HCT116 (cell line): Measurements from ENCODE around the gene CDC14B. TPM values are rescaled to one million over a fixed set of nuclear protein-coding genes. Genes with fewer than 3 reads are reported as not detected.

Source experiments
- ATAC-seq: fragments of 200-7000 bp; cut with Tn5 transposase; 2 replicates; pipeline ENCODE4 v1.9.1; 2020; ENCODE audit warnings: mild to moderate bottlenecking, moderate library complexity
- BruUV-seq: library from RNA; stranded (reverse); fragments of 400-500 nt; replicated peaks from 2 replicates; lab custom pipeline; 2021; lab: Mats Ljungman, UMichigan
- CTCF ChIA-PET: fragments of 300-600 bp; sonication (Branson Sonifier 250); formaldehyde crosslinking; loops from one replicate; lab custom pipeline; 2021; ENCODE audit warnings: antibody characterized with exemption; lab: Charles Lee
- POLR2A ChIA-PET: fragments of 300-600, 350-600 bp; sonication (Branson Sonifier 250); formaldehyde crosslinking; loops from one replicate; lab custom pipeline; 2021; ENCODE audit warnings: antibody characterized with exemption; lab: Charles Lee
- RAD21 ChIA-PET, 2 experiments: fragments of 300-600 bp; sonication (Branson Sonifier 250); formaldehyde crosslinking; loops; one replicate each; lab custom pipeline; 2023; ENCODE audit warnings: low total read pairs in 2 of 2; ENCODE audit not compliant: uncharacterized antibody in 2 of 2, unreplicated experiment in 2 of 2, low non-redundant PET in 1 of 2; lab: Charles Lee
- DNase-seq: peaks from one replicate; pipeline ENCODE4 v3.0.0-alpha.2; 2010; ENCODE audit warnings: low read depth, low spot score
- H2AFZ ChIP-seq: fragments of 200-600 bp; shearing (Covaris generic), sonication (generic); 2 replicates; pipeline ENCODE4 v1.6.1; 2017; ENCODE audit warnings: low read depth, mixed run types, mixed read lengths, antibody characterized with exemption, low read length; ENCODE audit not compliant: poor library complexity, severe bottlenecking
- H3K27ac ChIP-seq: 2 replicates; pipeline ENCODE4 v1.5.1; 2012; ENCODE audit warnings: low read depth, low read length
- H3K27me3 ChIP-seq: fragments of 200-600 bp; sonication (generic); 2 replicates; pipeline ENCODE4 v1.6.1; 2016; ENCODE audit warnings: mixed run types, low read length, mixed read lengths; ENCODE audit not compliant: insufficient read depth
- H3K36me3 ChIP-seq, 2 experiments: fragments of 200-500 bp in 1 of 2; fragments of 200-600 bp in 1 of 2; sonication (Bioruptor generic) in 1 of 2; sonication (generic) in 1 of 2; 2 replicates each; pipeline versions ENCODE4 v1.5.1 to v1.6.1; 2014 to 2016; ENCODE audit warnings: low read length in 2 of 2, inconsistent platforms in 1 of 2, mixed read lengths in 1 of 2, mixed run types in 1 of 2; ENCODE audit not compliant: insufficient read depth in 2 of 2, control insufficient read depth in 1 of 2
- H3K4me1 ChIP-seq, 2 experiments: fragments of 200-600 bp in 1 of 2; sonication (generic) in 1 of 2; 2 replicates each; pipeline versions ENCODE4 v1.5.1 to v1.6.1; 2012 to 2017; ENCODE audit warnings: low read length in 2 of 2, inconsistent platforms in 1 of 2, mild to moderate bottlenecking in 1 of 2, mixed read lengths in 1 of 2, mixed run types in 1 of 2, moderate library complexity in 1 of 2; ENCODE audit not compliant: insufficient read depth in 2 of 2, control insufficient read depth in 1 of 2
- H3K4me2 ChIP-seq: fragments of 200-600 bp; sonication (generic); 2 replicates; pipeline ENCODE4 v1.6.1; 2017; ENCODE audit warnings: mixed run types, low read length, mixed read lengths
- H3K4me3 ChIP-seq, 2 experiments: fragments of 200-600 bp in 1 of 2; sonication (generic) in 1 of 2; replicated peaks in 1 of 2; 2 replicates each; pipeline ENCODE4 v1.5.1; 2011 to 2016; ENCODE audit warnings: low read length in 2 of 2, control low read depth in 1 of 2, low read depth in 1 of 2, mild to moderate bottlenecking in 1 of 2, mixed read lengths in 1 of 2, mixed run types in 1 of 2
- H3K79me2 ChIP-seq: fragments of 200-600 bp; sonication (generic); 2 replicates; pipeline ENCODE4 v1.6.1; 2017; ENCODE audit warnings: mild to moderate bottlenecking, mixed run types, low read length, moderate library complexity, mixed read lengths; ENCODE audit not compliant: insufficient read depth
- H3K9ac ChIP-seq: fragments of 200-600 bp; sonication (generic); 2 replicates; pipeline ENCODE4 v1.6.1; 2016; ENCODE audit warnings: low read length, mixed read lengths
- H3K9me2 ChIP-seq: fragments of 200-600 bp; sonication (generic), shearing (Covaris generic); 2 replicates; pipeline ENCODE4 v1.6.1; 2017; ENCODE audit warnings: mixed run types, mild to moderate bottlenecking, moderate library complexity; ENCODE audit not compliant: insufficient read depth
- H3K9me3 ChIP-seq, 2 experiments: fragments of 200-500 bp in 1 of 2; fragments of 200-600 bp in 1 of 2; sonication (Bioruptor generic) in 1 of 2; sonication (generic) in 1 of 2; 2 replicates each; pipeline ENCODE4 v1.6.1; 2014 to 2017; ENCODE audit warnings: low read length in 2 of 2, mixed read lengths in 2 of 2, inconsistent platforms in 1 of 2, low read depth in 1 of 2, mild to moderate bottlenecking in 1 of 2, mixed run types in 1 of 2, moderate library complexity in 1 of 2; ENCODE audit not compliant: control insufficient read depth in 1 of 2, insufficient read depth in 1 of 2
- H4K20me1 ChIP-seq: fragments of 200-600 bp; sonication (generic), shearing (Covaris generic); 2 replicates; pipeline ENCODE4 v1.6.1; 2017; ENCODE audit warnings: mixed run types, mild to moderate bottlenecking, moderate library complexity; ENCODE audit not compliant: insufficient read depth
- CEBPB ChIP-seq: IDR thresholded peaks from 2 replicates; pipeline ENCODE4 v1.6.1; 2012; ENCODE audit warnings: low read depth
- EGR1 ChIP-seq: IDR thresholded peaks from 2 replicates; pipeline ENCODE4 v1.6.1; 2012; ENCODE audit warnings: low read depth
- EZH2phosphoT487 ChIP-seq: fragments of 200-600 bp; IDR thresholded peaks from 2 replicates; pipeline ENCODE4 v1.6.1; 2018; ENCODE audit warnings: antibody characterized with exemption, borderline replicate concordance
- JUND ChIP-seq: IDR thresholded peaks from 2 replicates; pipeline ENCODE4 v1.6.1; 2012
- POLR2AphosphoS5 ChIP-seq: IDR thresholded peaks from 2 replicates; pipeline ENCODE4 v1.6.1; 2011; ENCODE audit warnings: mild to moderate bottlenecking, low read depth, low read length, moderate library complexity
- RAD21 ChIP-seq: IDR thresholded peaks from 2 replicates; pipeline ENCODE4 v1.6.1; 2012; ENCODE audit warnings: low read depth, mild to moderate bottlenecking
- SIN3A ChIP-seq: IDR thresholded peaks from 2 replicates; pipeline ENCODE4 v1.6.1; 2012; ENCODE audit warnings: low read depth
- ZFX ChIP-seq: fragments of 450-650 bp; IDR thresholded peaks from 2 replicates; pipeline ENCODE4 v1.6.1; 2017
- intact Hi-C: fragments of 100-400 bp; cut with micrococcal nuclease; formaldehyde crosslinking; loops from 2 replicates; pipeline ENCODE4 v1.10.0; 2022
- total RNA-seq: library from RNA; stranded (reverse); gene quantifications from one replicate; pipeline ENCODE4 v1.2.1, GENCODE V29; 2021; ENCODE audit not compliant: unreplicated experiment
- TF ChIP-seq, protein P1 (sequence below): IDR thresholded peaks from 2 replicates; pipeline ENCODE4 v1.6.1; 2011; ENCODE audit warnings: mild to moderate bottlenecking, low read length, moderate library complexity; ENCODE audit not compliant: insufficient replicate concordance; ENCODE audit errors: extremely low read depth
- TF ChIP-seq, protein P2 (sequence below), 3 experiments: fragments of 200-600 bp in 1 of 3; sonication (generic) in 1 of 3; IDR thresholded peaks in 2 of 3; conservative IDR thresholded peaks in 1 of 3; 2 replicates each; pipeline ENCODE4 v1.5.1; 2012 to 2017; ENCODE audit warnings: low read depth in 2 of 3, low read length in 2 of 3, antibody characterized with exemption in 1 of 3, borderline replicate concordance in 1 of 3, control low read depth in 1 of 3, mild to moderate bottlenecking in 1 of 3, mixed read lengths in 1 of 3, mixed run types in 1 of 3, moderate library complexity in 1 of 3; ENCODE audit not compliant: insufficient read depth in 1 of 3

Gene CDC14B
- total RNA-seq, 1 experiment from 2014 or later: 21.6 TPM

DNA sequence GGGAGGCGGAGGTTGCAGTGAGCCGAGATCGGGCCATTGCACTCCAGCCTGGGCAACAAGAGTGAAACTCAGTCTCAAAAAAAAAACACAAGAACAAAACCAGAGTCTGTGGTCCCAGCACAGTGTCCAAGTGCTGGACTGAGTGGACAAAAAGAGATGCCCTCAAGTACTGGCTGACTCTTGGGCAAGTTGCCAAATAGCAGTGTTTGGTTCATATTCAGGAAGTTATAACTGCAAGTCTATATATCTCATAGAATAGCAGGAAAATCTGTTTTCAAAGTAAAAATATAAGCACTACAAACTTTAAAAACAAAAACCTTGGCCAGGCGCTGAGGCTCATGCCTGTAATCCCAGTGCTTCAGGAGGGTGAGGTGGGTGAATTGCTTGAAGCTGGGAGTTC lies 162.4 kb downstream of the CDC14B start:
- DNase-seq (no peak), ATAC-seq (no peak)
- RAD21 ChIA-PET: interaction anchor here in 1 of 2 experiments (0.6 kb wide), 1 partner anchor 1044 kb away, joined by 3 read pairs; the partner anchor contains the start of gene TMOD1
- Histone ChIP-seq H3K4me2 (no peak overlapping the region), H2AFZ (no peak overlapping the region), H3K9me3 (no peaks in the 10 kb centered on the region), H3K4me1 (peaks cover 0 to 9% of the 10 kb centered on the region in 2 experiments; a peak in 1 of 4 replicates), H3K36me3 (0 out of 4 replicates have a peak, but pooled peaks cover 0 to 3% of the 10 kb centered on the region in 2 experiments), H3K9me2 (no peaks in the 10 kb centered on the region), H3K27me3 (no peaks in the 10 kb centered on the region), H4K20me1 (no peaks in the 10 kb centered on the region; the same call in 1 of the 2 replicates), H3K4me3 (no peak overlapping the region), H3K9ac (no peak overlapping the region), H3K79me2 (peaks cover 21% of the 10 kb centered on the region; the same call in 1 of the 2 replicates), H3K27ac (no peak overlapping the region)
- no peak for TF ChIP-seq ZFX
- intact Hi-C loops: no loop called here
- no TSS peak for BruUV-seq
- POLR2A ChIA-PET: interaction anchor here (0.6 kb wide), 1 partner anchor 77 kb away, joined by 3 read pairs; no protein-coding TSS in a partner anchor
- CTCF ChIA-PET: no interaction called here

DNA sequence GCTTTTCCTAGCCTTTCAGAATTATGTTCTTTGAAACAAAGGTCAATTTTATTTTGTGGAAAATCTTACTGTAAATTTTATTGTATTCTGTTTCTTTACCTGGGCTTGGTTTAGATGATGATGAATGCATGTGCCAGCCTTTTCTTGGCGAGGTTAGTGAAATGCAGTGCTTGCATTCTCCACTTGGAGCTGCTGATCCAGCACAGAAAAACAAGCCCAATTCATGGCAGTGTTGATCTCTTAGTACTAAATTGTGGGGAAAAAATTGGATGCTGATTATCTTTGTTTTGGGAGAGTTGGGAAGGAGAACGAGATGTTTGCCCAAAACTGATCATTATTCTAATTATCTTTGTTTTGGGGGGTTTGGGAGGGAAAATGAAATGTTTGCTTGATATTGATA lies 166.0 kb downstream of the CDC14B start:
- Histone ChIP-seq H3K9me3 (no peaks in the 10 kb centered on the region), H3K4me1 (peaks cover 4 to 31% of the 10 kb centered on the region in 2 experiments; a peak in 3 of 4 replicates), H2AFZ (no peak overlapping the region), H3K27ac (no peak overlapping the region), H3K4me3 (no peak overlapping the region), H3K79me2 (peaks cover 36% of the 10 kb centered on the region), H3K9me2 (no peaks in the 10 kb centered on the region), H3K4me2 (peak overlapping the region; percentile 14; the same call in 1 of the 2 replicates), H3K27me3 (no peaks in the 10 kb centered on the region), H3K36me3 (no peaks in the 10 kb centered on the region), H3K9ac (no peak overlapping the region)
- ChIA-PET RAD21 (no interaction called here), CTCF (interaction anchor here (0.6 kb wide), 1 partner anchor 8 kb away, joined by 3 read pairs; no protein-coding TSS in a partner anchor), POLR2A (no interaction called here)
- no TSS peak for BruUV-seq
- no peak for ATAC-seq
- no peak for DNase-seq
- intact Hi-C loops: loop anchor here (1.0 to 5.0 kb wide), 2 partner anchors 33 to 214 kb away; no protein-coding TSS in a partner anchor
- TF ChIP-seq, protein P1, sequence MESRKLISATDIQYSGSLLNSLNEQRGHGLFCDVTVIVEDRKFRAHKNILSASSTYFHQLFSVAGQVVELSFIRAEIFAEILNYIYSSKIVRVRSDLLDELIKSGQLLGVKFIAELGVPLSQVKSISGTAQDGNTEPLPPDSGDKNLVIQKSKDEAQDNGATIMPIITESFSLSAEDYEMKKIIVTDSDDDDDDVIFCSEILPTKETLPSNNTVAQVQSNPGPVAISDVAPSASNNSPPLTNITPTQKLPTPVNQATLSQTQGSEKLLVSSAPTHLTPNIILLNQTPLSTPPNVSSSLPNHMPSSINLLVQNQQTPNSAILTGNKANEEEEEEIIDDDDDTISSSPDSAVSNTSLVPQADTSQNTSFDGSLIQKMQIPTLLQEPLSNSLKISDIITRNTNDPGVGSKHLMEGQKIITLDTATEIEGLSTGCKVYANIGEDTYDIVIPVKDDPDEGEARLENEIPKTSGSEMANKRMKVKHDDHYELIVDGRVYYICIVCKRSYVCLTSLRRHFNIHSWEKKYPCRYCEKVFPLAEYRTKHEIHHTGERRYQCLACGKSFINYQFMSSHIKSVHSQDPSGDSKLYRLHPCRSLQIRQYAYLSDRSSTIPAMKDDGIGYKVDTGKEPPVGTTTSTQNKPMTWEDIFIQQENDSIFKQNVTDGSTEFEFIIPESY: no peak
- no peak for TF ChIP-seq CEBPB
- peak; percentile 54; the same call in 1 of the 2 replicates for TF ChIP-seq RAD21
- no peak for TF ChIP-seq POLR2AphosphoS5
- TF ChIP-seq SIN3A: no peak
- TF ChIP-seq EZH2phosphoT487: no peak
- TF ChIP-seq JUND: no peak
- TF ChIP-seq EGR1: no peak
- TF ChIP-seq, protein P2, sequence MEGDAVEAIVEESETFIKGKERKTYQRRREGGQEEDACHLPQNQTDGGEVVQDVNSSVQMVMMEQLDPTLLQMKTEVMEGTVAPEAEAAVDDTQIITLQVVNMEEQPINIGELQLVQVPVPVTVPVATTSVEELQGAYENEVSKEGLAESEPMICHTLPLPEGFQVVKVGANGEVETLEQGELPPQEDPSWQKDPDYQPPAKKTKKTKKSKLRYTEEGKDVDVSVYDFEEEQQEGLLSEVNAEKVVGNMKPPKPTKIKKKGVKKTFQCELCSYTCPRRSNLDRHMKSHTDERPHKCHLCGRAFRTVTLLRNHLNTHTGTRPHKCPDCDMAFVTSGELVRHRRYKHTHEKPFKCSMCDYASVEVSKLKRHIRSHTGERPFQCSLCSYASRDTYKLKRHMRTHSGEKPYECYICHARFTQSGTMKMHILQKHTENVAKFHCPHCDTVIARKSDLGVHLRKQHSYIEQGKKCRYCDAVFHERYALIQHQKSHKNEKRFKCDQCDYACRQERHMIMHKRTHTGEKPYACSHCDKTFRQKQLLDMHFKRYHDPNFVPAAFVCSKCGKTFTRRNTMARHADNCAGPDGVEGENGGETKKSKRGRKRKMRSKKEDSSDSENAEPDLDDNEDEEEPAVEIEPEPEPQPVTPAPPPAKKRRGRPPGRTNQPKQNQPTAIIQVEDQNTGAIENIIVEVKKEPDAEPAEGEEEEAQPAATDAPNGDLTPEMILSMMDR (IDR thresholded peaks at IDR 0.05 in 2 of 3, conservative IDR thresholded peaks at IDR 0.05 in 1 of 3; ENCODE audit: borderline replicate concordance in 1 of 3, insufficient read depth in 1 of 3, low read depth in 2 of 3, low read length in 2 of 3): peak; percentile 22 to 56 (median 51); a peak in 5 of 6 replicates
- no peak for TF ChIP-seq ZFX
- TF ChIP-seq, all 23 proteins: peak for 2
- no peaks in the 10 kb centered on the region; the same call in 1 of the 2 replicates for H4K20me1 ChIP-seq
